GM12873 (cell line): ENCODE measurements around the gene NAA16.

ENCODE experiments used
- CTCF ChIP-seq: IDR thresholded peaks from 2 replicates; pipeline ENCODE4 v1.5.1; 2012; ENCODE audit warnings: low read depth, mild to moderate bottlenecking, moderate library complexity, low read length, control low read depth; ENCODE audit not compliant: insufficient read depth; ENCODE audit errors: missing control alignments

The NAA16 gene

DNA sequence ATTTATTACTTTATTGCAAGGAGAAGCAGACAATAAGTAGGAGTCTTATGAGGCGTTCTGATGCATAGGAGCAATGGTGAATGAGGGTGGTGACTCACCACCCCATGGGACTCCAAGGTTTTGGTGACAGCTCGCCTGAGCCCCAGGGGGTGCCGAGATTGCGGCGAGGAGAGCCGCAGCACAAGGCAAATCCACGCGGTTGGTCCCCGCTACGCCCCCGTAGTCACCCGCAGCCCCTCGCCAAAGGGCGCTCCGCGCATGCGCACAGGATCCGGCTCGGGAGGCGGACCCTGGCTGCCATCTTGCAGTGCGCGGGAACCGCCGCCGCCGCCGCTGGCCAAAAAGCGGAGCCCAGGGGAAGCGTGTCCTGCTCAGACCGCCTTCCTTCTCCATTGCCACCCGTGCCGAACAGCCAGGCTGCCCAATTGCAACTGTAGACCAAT lies at the start of gene NAA16:
Gene NAA16 (plus strand): TSS at position 305 of the 443 bp plus-strand sequence. CDS start 262 bp downstream, outside the sequence.
- no peak for TF ChIP-seq CTCF

GRCh38 chr13:41263261-41263971 lies 47.7 kb upstream of the NAA16 start, which contains the start of gene MTRF1:
Gene MTRF1 (minus strand): TSS chr13:41263576. CDS start chr13:41260907, 2,669 bp downstream.
- no peak for TF ChIP-seq CTCF

DNA sequence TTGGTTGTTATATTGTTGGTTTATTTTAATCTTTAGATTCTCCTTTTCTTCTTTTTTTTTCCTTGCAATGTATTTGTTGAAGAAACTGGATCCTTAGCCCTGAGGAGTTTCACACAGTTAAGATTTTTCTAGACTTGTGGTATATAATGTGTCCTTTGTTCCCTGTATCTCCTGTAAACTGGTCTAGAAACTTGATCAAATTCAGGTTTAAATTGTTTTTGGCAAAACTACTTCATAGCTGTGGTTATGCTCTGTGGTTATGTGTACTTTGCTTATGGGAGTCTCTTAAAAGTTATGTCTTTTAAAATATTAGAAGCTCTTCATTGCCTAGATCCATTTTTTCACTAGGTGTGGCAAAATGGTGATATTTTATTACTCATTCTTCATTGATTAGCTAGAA lies 44.0 kb upstream of the NAA16 start:
- no peak for TF ChIP-seq CTCF

- TF ChIP-seq CTCF, result no peak
Measured at GRCh38 chr13:41268764-41269163, 42.3 kb upstream of the NAA16 start.

- TF ChIP-seq CTCF, result no peak
Measured at GRCh38 chr13:41271456-41272285, 39.4 kb upstream of the NAA16 start.

GRCh38 chr13:41273831-41274441 lies 37.1 kb upstream of the NAA16 start:
- no peak for TF ChIP-seq CTCF

DNA sequence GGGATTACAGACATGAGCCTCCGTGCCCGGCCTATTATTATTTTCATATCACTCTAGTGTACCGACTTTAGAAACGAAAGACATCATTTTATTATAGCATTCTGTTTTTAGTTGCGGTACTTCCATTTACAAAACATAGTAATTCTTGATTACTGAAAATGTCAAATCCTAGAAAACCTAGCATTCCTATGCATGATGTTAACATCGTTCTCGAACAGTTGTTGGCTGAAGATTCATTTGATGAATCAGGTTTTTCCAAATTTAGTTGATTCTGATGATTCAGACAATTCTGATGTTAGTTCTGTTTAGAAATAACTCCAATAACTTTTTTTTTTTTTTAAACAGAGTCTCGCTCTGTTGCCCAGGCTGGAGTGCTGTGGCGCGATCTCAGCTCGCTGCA lies 36.2 kb upstream of the NAA16 start:
- TF ChIP-seq CTCF, result no peak
